Glutamatergic neuron (in vitro differentiated cells): Measurements from ENCODE around the gene ADAT1. TPM values are rescaled to one million over a fixed set of nuclear protein-coding genes. Genes with fewer than 3 reads are reported as not detected.

Experiments used
- DNase-seq: peaks from one replicate; pipeline ENCODE4 v3.0.0; 2022
- H3K27ac Mint-ChIP-seq: one replicate; pipeline ENCODE4 v1.8.0; 2020; ENCODE audit warnings: mild to moderate bottlenecking, mixed read lengths, inconsistent platforms; ENCODE audit not compliant: unreplicated experiment
- H3K27me3 Mint-ChIP-seq: one replicate; pipeline ENCODE4 v1.8.0; 2020; ENCODE audit warnings: mild to moderate bottlenecking, moderate library complexity, mixed read lengths, inconsistent platforms; ENCODE audit not compliant: unreplicated experiment
- H3K36me3 Mint-ChIP-seq: one replicate; pipeline ENCODE4 v1.8.0; 2020; ENCODE audit warnings: mild to moderate bottlenecking, mixed read lengths, inconsistent platforms; ENCODE audit not compliant: unreplicated experiment
- H3K4me1 Mint-ChIP-seq: one replicate; pipeline ENCODE4 v1.8.0; 2020; ENCODE audit warnings: mild to moderate bottlenecking, low read depth, mixed read lengths, inconsistent platforms; ENCODE audit not compliant: unreplicated experiment
- H3K4me3 Mint-ChIP-seq: one replicate; pipeline ENCODE4 v1.8.0; 2020; ENCODE audit warnings: mild to moderate bottlenecking, mixed read lengths, inconsistent platforms; ENCODE audit not compliant: unreplicated experiment
- H3K9me3 Mint-ChIP-seq: one replicate; pipeline ENCODE4 v1.8.0; 2020; ENCODE audit warnings: mild to moderate bottlenecking, moderate library complexity, mixed read lengths, inconsistent platforms; ENCODE audit not compliant: unreplicated experiment
- CTCF ChIP-seq: fragments of 200-600 bp; sonication (generic); IDR thresholded peaks from one replicate; pipeline ENCODE4 v1.5.0; 2021; ENCODE audit not compliant: partially characterized antibody, unreplicated experiment
- total RNA-seq: library from RNA; stranded (reverse); fragmentation: NEBNext Ultra II Directional; extraction: Animal tissue kit (Norgen Biotek cat#: 25700); gene quantifications from one replicate; pipeline ENCODE4 v1.2.1, GENCODE V29; 2021; ENCODE audit not compliant: unreplicated experiment

ADAT1 gene
- total RNA-seq, 1 donor from 2014 or later, result 80.1 TPM

- Mint-ChIP-seq H3K27ac (no peak overlapping the region), H3K4me3 (no peak overlapping the region), H3K36me3 (peaks cover 13% of the 10 kb centered on the region), H3K27me3 (peaks cover 3% of the 10 kb centered on the region), H3K4me1 (peaks cover 20% of the 10 kb centered on the region), H3K9me3 (peaks cover 9% of the 10 kb centered on the region)
- TF ChIP-seq CTCF, result no peak
- no peak for DNase-seq
Measured at GRCh38 chr16:75653922-75654321, 30.8 kb upstream of the ADAT1 start.

GRCh38 chr16:75648265-75649076 lies 25.4 kb upstream of the ADAT1 start:
- peak; percentile 89 for DNase-seq
- Mint-ChIP-seq H3K27me3 (peaks cover 10% of the 10 kb centered on the region), H3K36me3 (peaks cover 5% of the 10 kb centered on the region), H3K27ac (peak overlapping the region; percentile 97), H3K4me3 (peak overlapping the region; percentile 97), H3K9me3 (peaks cover 15% of the 10 kb centered on the region), H3K4me1 (peaks cover 19% of the 10 kb centered on the region)
- no peak for TF ChIP-seq CTCF

- Mint-ChIP-seq H3K9me3 (peaks cover 15% of the 10 kb centered on the region), H3K36me3 (peaks cover 5% of the 10 kb centered on the region), H3K27me3 (peaks cover 10% of the 10 kb centered on the region), H3K27ac (peak within 1 kb of the TSS; percentile 97), H3K4me1 (peaks cover 16% of the 10 kb centered on the region), H3K4me3 (peak within 1 kb of the TSS; percentile 97)
- DNase-seq, result peak; percentile 93
- TF ChIP-seq CTCF, result no peak
Measured at GRCh38 chr16:75647492-75648264, 24.6 kb upstream of the ADAT1 start, which contains the start of the genes KARS1 and TERF2IP. KARS1 (minus strand) TSS chr16:75647665; CDS start chr16:75647639, 26 bp downstream. TERF2IP (plus strand) TSS chr16:75647773; CDS start chr16:75647883, 110 bp downstream.

GRCh38 chr16:75647112-75647491 lies 24.0 kb upstream of the ADAT1 start:
- no peak for TF ChIP-seq CTCF
- DNase-seq, result no peak
- peak overlapping the region; percentile 94 for H3K4me3 Mint-ChIP-seq
- H3K27ac Mint-ChIP-seq, result peak overlapping the region; percentile 86
- H3K27me3 Mint-ChIP-seq, result peaks cover 10% of the 10 kb centered on the region
- peaks cover 16% of the 10 kb centered on the region for H3K4me1 Mint-ChIP-seq
- H3K36me3 Mint-ChIP-seq, result peaks cover 5% of the 10 kb centered on the region
- H3K9me3 Mint-ChIP-seq, result peaks cover 15% of the 10 kb centered on the region
